Neural cell (in vitro differentiated cells): ENCODE data around the gene SDCBP2. TPM values are rescaled to one million over a fixed set of nuclear protein-coding genes. Genes with fewer than 3 reads are reported as not detected.

Source experiments
- H2AFZ ChIP-seq: fragments of 200-600, 300-800 bp; sonication (generic), shearing (Covaris generic); 2 replicates; pipeline ENCODE4 v1.6.0; 2014; ENCODE audit warnings: low read depth, mild to moderate bottlenecking, antibody characterized with exemption, low read length, moderate library complexity
- H3F3A ChIP-seq: fragments of 200-600 bp; shearing (Covaris generic); 2 replicates; pipeline ENCODE4 v1.6.1; 2016; ENCODE audit warnings: mild to moderate bottlenecking, moderate library complexity, mixed read lengths, antibody characterized with exemption, low read length; ENCODE audit not compliant: insufficient read depth, poor library complexity, severe bottlenecking
- H3K27ac ChIP-seq: fragments of 200-600, 300-800 bp; sonication (generic), shearing (Covaris generic); 2 replicates; pipeline ENCODE4 v1.5.1; 2014; ENCODE audit warnings: mild to moderate bottlenecking, low read length, moderate library complexity
- H3K27me3 ChIP-seq: fragments of 300-800, 200-600 bp; sonication (generic), shearing (Covaris generic); 2 replicates; pipeline ENCODE4 v1.6.0; 2014; ENCODE audit warnings: mild to moderate bottlenecking, low read depth, low read length, moderate library complexity; ENCODE audit not compliant: insufficient read depth
- H3K36me3 ChIP-seq: fragments of 300-800, 200-600 bp; sonication (generic), shearing (Covaris generic); 2 replicates; pipeline ENCODE4 v1.5.1; 2014; ENCODE audit warnings: mild to moderate bottlenecking, antibody characterized with exemption, low read length, moderate library complexity; ENCODE audit not compliant: insufficient read depth
- H3K4me2 ChIP-seq: fragments of 300-800, 200-600 bp; sonication (generic), shearing (Covaris generic); 2 replicates; pipeline ENCODE4 v1.6.0; 2014; ENCODE audit warnings: mild to moderate bottlenecking, low read length
- H3K4me3 ChIP-seq: fragments of 300-800, 200-600 bp; sonication (generic), shearing (Covaris generic); 2 replicates; pipeline ENCODE4 v1.5.1; 2014; ENCODE audit warnings: mild to moderate bottlenecking, low read length, moderate library complexity
- H3K79me2 ChIP-seq: fragments of 200-600 bp; shearing (Covaris generic); replicated peaks from 2 replicates; pipeline ENCODE4 v1.6.0; 2014; ENCODE audit warnings: mild to moderate bottlenecking, low read length, moderate library complexity; ENCODE audit not compliant: insufficient read depth
- H3K9ac ChIP-seq: fragments of 300-800, 200-600 bp; sonication (generic), shearing (Covaris generic); 2 replicates; pipeline ENCODE4 v1.6.1; 2016; ENCODE audit warnings: mild to moderate bottlenecking, low read length, mixed read lengths
- H3K9me2 ChIP-seq: fragments of 200-600 bp; shearing (Covaris generic); 2 replicates; pipeline ENCODE4 v1.6.1; 2016; ENCODE audit warnings: mild to moderate bottlenecking, low read length, mixed read lengths; ENCODE audit not compliant: insufficient read depth
- H3K9me3 ChIP-seq: fragments of 200-600, 300-800 bp; sonication (generic), shearing (Covaris generic); 2 replicates; pipeline ENCODE4 v1.6.1; 2016; ENCODE audit warnings: mild to moderate bottlenecking, mixed run types, low read length, moderate library complexity, mixed read lengths
- H4K20me1 ChIP-seq: fragments of 200-600 bp; shearing (Covaris generic); 2 replicates; pipeline ENCODE4 v1.6.1; 2016; ENCODE audit warnings: mild to moderate bottlenecking, mixed run types; ENCODE audit not compliant: insufficient read depth
- CTCF ChIP-seq: fragments of 450-650 bp; IDR thresholded peaks from 2 replicates; pipeline ENCODE4 v1.5.1; 2014; ENCODE audit warnings: antibody characterized with exemption, mild to moderate bottlenecking, moderate library complexity; ENCODE audit not compliant: poor library complexity, severe bottlenecking
- EP300 ChIP-seq: fragments of 450-650 bp; conservative IDR thresholded peaks from 2 replicates; pipeline ENCODE4 v1.6.1; 2014; ENCODE audit warnings: antibody characterized with exemption, mild to moderate bottlenecking, moderate library complexity; ENCODE audit not compliant: poor library complexity, severe bottlenecking
- EZH2 ChIP-seq: fragments of 200-600, 300-800 bp; shearing (Covaris generic), sonication (generic); IDR thresholded peaks from 2 replicates; pipeline ENCODE4 v1.6.1; 2014; ENCODE audit warnings: antibody characterized with exemption, low read length, borderline replicate concordance, mild to moderate bottlenecking; ENCODE audit not compliant: insufficient read depth, poor library complexity, severe bottlenecking
- MXI1 ChIP-seq: fragments of 450-650 bp; conservative IDR thresholded peaks from 2 replicates; pipeline ENCODE4 v1.6.1; 2014; ENCODE audit warnings: antibody characterized with exemption, mild to moderate bottlenecking; ENCODE audit not compliant: poor library complexity, severe bottlenecking
- POLR2AphosphoS5 ChIP-seq: IDR thresholded peaks from 2 replicates; pipeline ENCODE4 v1.6.1; 2012
- RAD21 ChIP-seq: fragments of 450-650 bp; conservative IDR thresholded peaks from 2 replicates; pipeline ENCODE4 v1.6.1; 2014; ENCODE audit warnings: antibody characterized with exemption, mild to moderate bottlenecking, moderate library complexity
- REST ChIP-seq: IDR thresholded peaks from 2 replicates; pipeline ENCODE4 v1.6.1; 2012; ENCODE audit warnings: borderline replicate concordance
- SMC3 ChIP-seq: fragments of 450-650 bp; conservative IDR thresholded peaks from 2 replicates; pipeline ENCODE4 v1.6.1; 2014; ENCODE audit warnings: antibody characterized with exemption, mild to moderate bottlenecking, moderate library complexity; ENCODE audit not compliant: poor library complexity
- TAF1 ChIP-seq: IDR thresholded peaks from 2 replicates; pipeline ENCODE4 v1.6.1; 2012; ENCODE audit warnings: low read depth
- polyA plus RNA-seq: library from polyadenylated mRNA; depleted of rRNA; stranded (reverse); fragments of >200 nt; gene quantifications from 2 replicates; pipeline ENCODE4 v1.2.3, GENCODE V29; 2014

Gene SDCBP2
- polyA plus RNA-seq, 1 donor from 2014 or later, result 5.2 TPM

- no peak overlapping the region for H3K9ac ChIP-seq
- no peaks in the 10 kb centered on the region for H3K9me3 ChIP-seq
- no peak for TF ChIP-seq RAD21
- TF ChIP-seq POLR2AphosphoS5, result no peak
- TF ChIP-seq REST, result no peak
- TF ChIP-seq EP300, result no peak
- no peak for TF ChIP-seq SMC3
- no peak for TF ChIP-seq EZH2
- TF ChIP-seq TAF1, result no peak
- TF ChIP-seq CTCF, result no peak
- TF ChIP-seq MXI1, result no peak
- no peaks in the 10 kb centered on the region for H3K36me3 ChIP-seq
- no peaks in the 10 kb centered on the region for H4K20me1 ChIP-seq
- no peak overlapping the region for H2AFZ ChIP-seq
- no peaks in the 10 kb centered on the region for H3F3A ChIP-seq
- H3K27me3 ChIP-seq, result no peaks in the 10 kb centered on the region
- no peaks in the 10 kb centered on the region for H3K9me2 ChIP-seq
- peaks cover 8% of the 10 kb centered on the region for H3K79me2 ChIP-seq
- no peak overlapping the region for H3K27ac ChIP-seq
- no peak overlapping the region for H3K4me3 ChIP-seq
- no peak overlapping the region for H3K4me2 ChIP-seq
Measured at GRCh38 chr20:1373614-1374013, 44.7 kb upstream of the SDCBP2 start.

GRCh38 chr20:1373036-1373435, 44.1 kb upstream of the SDCBP2 start:
- Histone ChIP-seq H3K9ac (no peak overlapping the region), H4K20me1 (no peaks in the 10 kb centered on the region), H3K9me3 (no peaks in the 10 kb centered on the region), H3K79me2 (peaks cover 3% of the 10 kb centered on the region), H3F3A (no peaks in the 10 kb centered on the region), H3K36me3 (no peaks in the 10 kb centered on the region), H3K4me3 (no peak overlapping the region), H3K4me2 (no peak overlapping the region), H3K9me2 (no peaks in the 10 kb centered on the region), H3K27me3 (no peaks in the 10 kb centered on the region), H2AFZ (no peak overlapping the region), H3K27ac (no peak overlapping the region)
- TF ChIP-seq RAD21 (no peak), POLR2AphosphoS5 (no peak)
